ENCODE results near the gene LTBP2.
"Not testable (repeated sequence)": the region's sequence is repeated elsewhere in the genome, so short reads cannot be mapped to it uniquely, and the experiment has no call there.

DNA sequence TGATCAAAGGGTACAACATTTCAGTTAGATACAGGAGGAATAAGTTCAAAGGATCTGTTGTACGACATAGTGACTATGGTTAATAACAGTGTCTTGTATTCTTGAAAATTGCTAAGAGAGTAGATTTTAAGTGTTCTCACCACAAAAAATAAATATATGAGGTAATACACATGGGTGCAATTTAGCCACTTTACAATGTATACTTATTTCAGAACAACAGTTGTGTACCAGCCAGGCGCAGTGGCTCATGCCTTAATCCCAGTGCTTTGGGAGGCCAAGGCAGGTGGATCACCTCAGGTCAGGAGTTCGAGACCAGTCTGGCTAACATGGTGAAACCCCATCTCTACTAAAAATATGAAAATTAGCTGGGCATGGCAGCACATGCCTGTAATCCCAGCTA, 75.7 kb downstream of the LTBP2 start:
- TF ChIP-seq, protein P1, sequence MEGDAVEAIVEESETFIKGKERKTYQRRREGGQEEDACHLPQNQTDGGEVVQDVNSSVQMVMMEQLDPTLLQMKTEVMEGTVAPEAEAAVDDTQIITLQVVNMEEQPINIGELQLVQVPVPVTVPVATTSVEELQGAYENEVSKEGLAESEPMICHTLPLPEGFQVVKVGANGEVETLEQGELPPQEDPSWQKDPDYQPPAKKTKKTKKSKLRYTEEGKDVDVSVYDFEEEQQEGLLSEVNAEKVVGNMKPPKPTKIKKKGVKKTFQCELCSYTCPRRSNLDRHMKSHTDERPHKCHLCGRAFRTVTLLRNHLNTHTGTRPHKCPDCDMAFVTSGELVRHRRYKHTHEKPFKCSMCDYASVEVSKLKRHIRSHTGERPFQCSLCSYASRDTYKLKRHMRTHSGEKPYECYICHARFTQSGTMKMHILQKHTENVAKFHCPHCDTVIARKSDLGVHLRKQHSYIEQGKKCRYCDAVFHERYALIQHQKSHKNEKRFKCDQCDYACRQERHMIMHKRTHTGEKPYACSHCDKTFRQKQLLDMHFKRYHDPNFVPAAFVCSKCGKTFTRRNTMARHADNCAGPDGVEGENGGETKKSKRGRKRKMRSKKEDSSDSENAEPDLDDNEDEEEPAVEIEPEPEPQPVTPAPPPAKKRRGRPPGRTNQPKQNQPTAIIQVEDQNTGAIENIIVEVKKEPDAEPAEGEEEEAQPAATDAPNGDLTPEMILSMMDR (conservative IDR thresholded peaks at IDR 0.05; ENCODE audit: low read depth, low read length) = not testable (repeated sequence)
- not testable (repeated sequence) for TF ChIP-seq EZH2phosphoT487 (IDR thresholded peaks at IDR 0.05; ENCODE audit: borderline replicate concordance, low read length)
